GM21367 (cell line): Measurements from ENCODE around the gene EIF5A2.
"Not testable (repeated sequence)": the region's sequence is repeated elsewhere in the genome, so short reads cannot be mapped to it uniquely, and the experiment has no call there.

Experiments used
- ATAC-seq: cut with Tn5 transposase; IDR thresholded peaks from one replicate; pipeline ENCODE4 v1.9.1; 2021; ENCODE audit not compliant: unreplicated experiment

EIF5A2 gene

GRCh38 chr3:170908235-170909116 lies at the start of gene EIF5A2:
Gene EIF5A2, minus strand, starts transcription at chr3:170908637. Its CDS starts 831 bp downstream, at chr3:170907806.
- peak; percentile 92 for ATAC-seq

- ATAC-seq, result no peak
Observed at GRCh38 chr3:170956647-170957046, 48.2 kb upstream of the EIF5A2 start.

GRCh38 chr3:170953736-170954135 lies 45.3 kb upstream of the EIF5A2 start:
- no peak for ATAC-seq

GRCh38 chr3:170953229-170953628 lies 44.8 kb upstream of the EIF5A2 start:
- no peak for ATAC-seq

GRCh38 chr3:170949211-170949610 lies 40.8 kb upstream of the EIF5A2 start:
- no peak for ATAC-seq

- no peak for ATAC-seq
Observed at GRCh38 chr3:170947018-170947769, 38.8 kb upstream of the EIF5A2 start.

- no peak for ATAC-seq
Observed at GRCh38 chr3:170942011-170942410, 33.6 kb upstream of the EIF5A2 start.

- no peak for ATAC-seq
Observed at GRCh38 chr3:170941551-170941950, 33.1 kb upstream of the EIF5A2 start.

GRCh38 chr3:170933039-170933438 lies 24.6 kb upstream of the EIF5A2 start:
- not testable (repeated sequence) for ATAC-seq

GRCh38 chr3:170923553-170923952 lies 15.1 kb upstream of the EIF5A2 start:
- ATAC-seq, result not testable (repeated sequence)

GRCh38 chr3:170918715-170919114 lies 10.3 kb upstream of the EIF5A2 start:
- no peak for ATAC-seq

GRCh38 chr3:170914690-170915089 lies 6.3 kb upstream of the EIF5A2 start:
- no peak for ATAC-seq

GRCh38 chr3:170914212-170914611 lies 5.8 kb upstream of the EIF5A2 start:
- ATAC-seq, result no peak

GRCh38 chr3:170911051-170911450 lies 2.6 kb upstream of the EIF5A2 start:
- ATAC-seq, result no peak

GRCh38 chr3:170910542-170910941 lies 2.1 kb upstream of the EIF5A2 start:
- no peak for ATAC-seq

- no peak for ATAC-seq
Observed at GRCh38 chr3:170909129-170909903, 879 bp upstream of the EIF5A2 start.

- ATAC-seq, result peak; percentile 3
Observed at GRCh38 chr3:170907637-170908234, 701 bp downstream of the EIF5A2 start.

GRCh38 chr3:170905862-170906261 lies 2.6 kb downstream of the EIF5A2 start:
- no peak for ATAC-seq

GRCh38 chr3:170903123-170903522 lies 5.3 kb downstream of the EIF5A2 start:
- no peak for ATAC-seq

- no peak for ATAC-seq
Observed at GRCh38 chr3:170899455-170899854, 9.0 kb downstream of the EIF5A2 start.

GRCh38 chr3:170897978-170898377 lies 10.5 kb downstream of the EIF5A2 start:
- ATAC-seq, result no peak
